Astrocyte of the spinal cord (primary cell): Measurements from ENCODE around the gene PSMD11.

ENCODE experiments used
- DNase-seq: peaks from one replicate; pipeline ENCODE4 v3.0.0; 2011; ENCODE audit warnings: low read depth, low spot score
- H3K4me3 ChIP-seq: 2 replicates; pipeline ENCODE4 v1.5.1; 2011; ENCODE audit warnings: low read depth, mild to moderate bottlenecking, low read length, moderate library complexity
- in situ Hi-C: cut with HindIII; loops from 2 replicates; pipeline ENCODE4 v1.10.0; 2017; ENCODE audit warnings: low sequenced_read_pairs
- TF ChIP-seq, protein P1 (sequence below): IDR thresholded peaks from 2 replicates; pipeline ENCODE4 v1.5.1; 2012; ENCODE audit warnings: low read depth, mild to moderate bottlenecking, low read length, inconsistent platforms

PSMD11 gene

GRCh38 chr17:32484041-32484461 lies 39.7 kb downstream of the PSMD11 start:
- no peak overlapping the region for H3K4me3 ChIP-seq
- TF ChIP-seq, protein P1, sequence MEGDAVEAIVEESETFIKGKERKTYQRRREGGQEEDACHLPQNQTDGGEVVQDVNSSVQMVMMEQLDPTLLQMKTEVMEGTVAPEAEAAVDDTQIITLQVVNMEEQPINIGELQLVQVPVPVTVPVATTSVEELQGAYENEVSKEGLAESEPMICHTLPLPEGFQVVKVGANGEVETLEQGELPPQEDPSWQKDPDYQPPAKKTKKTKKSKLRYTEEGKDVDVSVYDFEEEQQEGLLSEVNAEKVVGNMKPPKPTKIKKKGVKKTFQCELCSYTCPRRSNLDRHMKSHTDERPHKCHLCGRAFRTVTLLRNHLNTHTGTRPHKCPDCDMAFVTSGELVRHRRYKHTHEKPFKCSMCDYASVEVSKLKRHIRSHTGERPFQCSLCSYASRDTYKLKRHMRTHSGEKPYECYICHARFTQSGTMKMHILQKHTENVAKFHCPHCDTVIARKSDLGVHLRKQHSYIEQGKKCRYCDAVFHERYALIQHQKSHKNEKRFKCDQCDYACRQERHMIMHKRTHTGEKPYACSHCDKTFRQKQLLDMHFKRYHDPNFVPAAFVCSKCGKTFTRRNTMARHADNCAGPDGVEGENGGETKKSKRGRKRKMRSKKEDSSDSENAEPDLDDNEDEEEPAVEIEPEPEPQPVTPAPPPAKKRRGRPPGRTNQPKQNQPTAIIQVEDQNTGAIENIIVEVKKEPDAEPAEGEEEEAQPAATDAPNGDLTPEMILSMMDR = no peak
- in situ Hi-C loops = no loop called here
- no peak for DNase-seq

GRCh38 chr17:32484628-32485027 lies 40.3 kb downstream of the PSMD11 start:
- TF ChIP-seq, protein P1 = no peak
- in situ Hi-C loops = no loop called here

GRCh38 chr17:32485261-32486110 lies 41.2 kb downstream of the PSMD11 start:
- no peak for DNase-seq
- TF ChIP-seq, protein P1 = no peak
- H3K4me3 ChIP-seq = no peak overlapping the region
- in situ Hi-C loops = no loop called here

More at GRCh38 chr17:32484628-32485027, 40.3 kb downstream of the PSMD11 start:
- DNase-seq = no peak
- H3K4me3 ChIP-seq = no peak overlapping the region

GRCh38 chr17:32486111-32486700 lies 41.9 kb downstream of the PSMD11 start:
- TF ChIP-seq, protein P1 = no peak
- in situ Hi-C loops = no loop called here
- DNase-seq = peak; percentile 60
- H3K4me3 ChIP-seq = peak overlapping the region; percentile 38

DNA sequence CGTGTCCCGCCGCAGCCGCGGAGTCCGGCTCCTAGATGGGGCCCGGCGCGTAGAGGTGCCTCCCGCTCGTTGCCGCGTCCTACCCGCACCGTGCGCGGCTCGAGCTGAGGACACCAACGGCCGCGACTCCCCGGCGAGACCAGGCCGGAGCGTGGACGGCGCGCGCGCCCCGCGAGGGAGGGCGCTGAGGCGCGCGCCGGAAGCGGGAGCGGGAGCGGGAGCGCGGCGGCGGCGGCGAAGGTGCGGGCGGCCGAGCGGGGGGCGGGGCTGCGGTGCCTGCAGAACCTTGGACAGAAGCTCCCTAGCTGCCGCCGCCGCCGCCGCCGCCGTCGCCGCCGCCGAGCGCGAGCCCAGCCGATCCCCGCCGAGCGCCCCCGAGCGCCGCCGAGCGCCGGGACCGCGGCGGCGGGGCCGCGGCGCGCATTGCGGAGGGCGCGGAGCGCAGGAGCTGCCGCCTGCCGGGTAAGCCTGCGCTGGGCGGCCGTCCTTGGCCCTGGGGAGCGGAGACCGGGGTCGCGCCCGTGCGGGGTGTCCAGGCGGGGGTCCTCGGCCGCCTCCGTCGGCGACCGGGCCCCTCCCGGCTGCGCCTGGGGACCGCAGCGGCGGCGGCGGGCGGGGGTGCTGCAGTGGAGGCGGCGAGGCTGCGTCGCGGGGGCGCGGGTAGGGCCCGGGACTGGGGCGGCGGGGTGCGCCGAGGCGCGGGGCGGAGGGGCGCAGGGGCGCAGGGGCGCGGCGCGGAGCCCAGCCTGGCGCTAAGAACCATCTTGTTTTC lies 42.6 kb downstream of the PSMD11 start, which contains the start of gene CDK5R1:
Gene CDK5R1, plus strand, starts transcription at position 293 of the 772 bp plus-strand sequence. CDS start 628 bp downstream, outside the sequence.
- in situ Hi-C loops = no loop called here
- peak; percentile 62 for DNase-seq
- TF ChIP-seq, protein P1 = no peak
- peak within 1 kb of the TSS; percentile 49 for H3K4me3 ChIP-seq

DNA sequence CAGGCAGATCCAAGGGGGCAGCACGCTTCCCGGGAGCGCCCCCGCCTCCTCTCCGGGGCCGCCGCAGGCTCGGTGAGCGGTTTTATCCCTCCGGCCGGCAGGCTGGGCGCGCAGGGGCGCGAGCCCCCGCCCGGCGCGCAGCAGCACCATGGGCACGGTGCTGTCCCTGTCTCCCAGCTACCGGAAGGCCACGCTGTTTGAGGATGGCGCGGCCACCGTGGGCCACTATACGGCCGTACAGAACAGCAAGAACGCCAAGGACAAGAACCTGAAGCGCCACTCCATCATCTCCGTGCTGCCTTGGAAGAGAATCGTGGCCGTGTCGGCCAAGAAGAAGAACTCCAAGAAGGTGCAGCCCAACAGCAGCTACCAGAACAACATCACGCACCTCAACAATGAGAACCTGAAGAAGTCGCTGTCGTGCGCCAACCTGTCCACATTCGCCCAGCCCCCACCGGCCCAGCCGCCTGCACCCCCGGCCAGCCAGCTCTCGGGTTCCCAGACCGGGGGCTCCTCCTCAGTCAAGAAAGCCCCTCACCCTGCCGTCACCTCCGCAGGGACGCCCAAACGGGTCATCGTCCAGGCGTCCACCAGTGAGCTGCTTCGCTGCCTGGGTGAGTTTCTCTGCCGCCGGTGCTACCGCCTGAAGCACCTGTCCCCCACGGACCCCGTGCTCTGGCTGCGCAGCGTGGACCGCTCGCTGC lies 43.3 kb downstream of the PSMD11 start:
- TF ChIP-seq, protein P1 = no peak
- DNase-seq = peak; percentile 30
- in situ Hi-C loops = no loop called here
- peak overlapping the region; percentile 49 for H3K4me3 ChIP-seq
